ENCODE measurements around the gene FLT4.

- TF ChIP-seq SP1 (IDR thresholded peaks at IDR 0.05) (no peak), SP1 (CRISPR knock-in tag; IDR thresholded peaks at IDR 0.05) (no peak), ZBTB3 (CRISPR knock-in tag; IDR thresholded peaks at IDR 0.05; ENCODE audit: borderline replicate concordance, low read depth) (no peak), EZH2 (conservative IDR thresholded peaks at IDR 0.05; ENCODE audit: low read depth, low read length) (no peak), JUNB (CRISPR knock-in tag; IDR thresholded peaks at IDR 0.05; ENCODE audit: borderline replicate concordance) (no peak), ZSCAN30 (CRISPR knock-in tag; IDR thresholded peaks at IDR 0.05) (no peak), SMARCC2 (IDR thresholded peaks at IDR 0.05) (no peak), CTCF (CRISPR knock-in tag; IDR thresholded peaks at IDR 0.05) (no peak)
Observed at GRCh38 chr5:180640611-180640860, 8.9 kb downstream of the FLT4 start.
